Measurements from ENCODE around the gene MAN1C1.

DNA sequence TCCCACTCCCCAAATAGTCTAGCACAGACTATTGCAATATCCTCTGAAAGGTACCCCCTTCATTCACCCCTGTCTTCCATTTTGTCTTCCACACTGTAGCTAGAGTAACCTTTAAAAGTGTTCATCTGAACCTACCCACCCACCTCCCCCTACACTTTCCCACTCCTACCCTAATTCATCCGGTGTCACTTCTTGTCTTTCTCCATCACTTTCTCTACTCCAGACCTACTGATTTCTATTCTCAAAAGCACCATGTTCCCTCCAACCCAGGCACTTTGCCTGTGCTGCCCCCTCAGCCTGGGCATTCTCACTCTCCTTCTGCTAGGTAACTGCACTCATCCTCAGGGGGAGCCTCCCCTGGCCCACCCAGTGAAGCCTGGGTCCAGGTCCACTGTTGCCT is 4.7 kb upstream of the MAN1C1 start:
- TF ChIP-seq, protein P1, sequence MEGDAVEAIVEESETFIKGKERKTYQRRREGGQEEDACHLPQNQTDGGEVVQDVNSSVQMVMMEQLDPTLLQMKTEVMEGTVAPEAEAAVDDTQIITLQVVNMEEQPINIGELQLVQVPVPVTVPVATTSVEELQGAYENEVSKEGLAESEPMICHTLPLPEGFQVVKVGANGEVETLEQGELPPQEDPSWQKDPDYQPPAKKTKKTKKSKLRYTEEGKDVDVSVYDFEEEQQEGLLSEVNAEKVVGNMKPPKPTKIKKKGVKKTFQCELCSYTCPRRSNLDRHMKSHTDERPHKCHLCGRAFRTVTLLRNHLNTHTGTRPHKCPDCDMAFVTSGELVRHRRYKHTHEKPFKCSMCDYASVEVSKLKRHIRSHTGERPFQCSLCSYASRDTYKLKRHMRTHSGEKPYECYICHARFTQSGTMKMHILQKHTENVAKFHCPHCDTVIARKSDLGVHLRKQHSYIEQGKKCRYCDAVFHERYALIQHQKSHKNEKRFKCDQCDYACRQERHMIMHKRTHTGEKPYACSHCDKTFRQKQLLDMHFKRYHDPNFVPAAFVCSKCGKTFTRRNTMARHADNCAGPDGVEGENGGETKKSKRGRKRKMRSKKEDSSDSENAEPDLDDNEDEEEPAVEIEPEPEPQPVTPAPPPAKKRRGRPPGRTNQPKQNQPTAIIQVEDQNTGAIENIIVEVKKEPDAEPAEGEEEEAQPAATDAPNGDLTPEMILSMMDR (IDR thresholded peaks at IDR 0.05) = no peak
- no peak for TF ChIP-seq NRF1 (IDR thresholded peaks at IDR 0.05; ENCODE audit: low read depth, low read length)
- no peak for TF ChIP-seq GABPA (IDR thresholded peaks at IDR 0.05; ENCODE audit: low read depth)
- TF ChIP-seq EZH2phosphoT487 (IDR thresholded peaks at IDR 0.05; ENCODE audit: borderline replicate concordance, low read depth) = no peak
